G401 (cell line): ENCODE results near the gene GABRA5. TPM values are rescaled to one million over a fixed set of nuclear protein-coding genes. Genes with fewer than 3 reads are reported as not detected.
"Not testable (repeated sequence)": the region's sequence is repeated elsewhere in the genome, so short reads cannot be mapped to it uniquely, and the experiment has no call there.

Experiments used
- DNase-seq: peaks from one replicate; pipeline ENCODE4 v3.0.0-alpha.2; 2015; ENCODE audit warnings: low spot score
- in situ Hi-C: cut with HindIII; loops from 2 replicates; pipeline ENCODE4 v1.10.0; 2016; ENCODE audit warnings: low sequenced_read_pairs, mixed read lengths
- total RNA-seq: library from RNA; depleted of rRNA; stranded (reverse); fragments of >200 nt; shearing (Covaris generic); gene quantifications from 2 replicates; pipeline ENCODE4 v1.2.3, GENCODE V29; 2014; rRNA removed

The GABRA5 gene
- total RNA-seq = 159 and 239 TPM in 2 replicates

- DNase-seq = peak; percentile 25
- in situ Hi-C loops = no loop called here
These were observed at the start of gene GABRA5 for GRCh38 chr15:26866298-26867199. GABRA5 (plus strand) TSS chr15:26867062; CDS start chr15:26869249, 2,187 bp downstream.

DNA sequence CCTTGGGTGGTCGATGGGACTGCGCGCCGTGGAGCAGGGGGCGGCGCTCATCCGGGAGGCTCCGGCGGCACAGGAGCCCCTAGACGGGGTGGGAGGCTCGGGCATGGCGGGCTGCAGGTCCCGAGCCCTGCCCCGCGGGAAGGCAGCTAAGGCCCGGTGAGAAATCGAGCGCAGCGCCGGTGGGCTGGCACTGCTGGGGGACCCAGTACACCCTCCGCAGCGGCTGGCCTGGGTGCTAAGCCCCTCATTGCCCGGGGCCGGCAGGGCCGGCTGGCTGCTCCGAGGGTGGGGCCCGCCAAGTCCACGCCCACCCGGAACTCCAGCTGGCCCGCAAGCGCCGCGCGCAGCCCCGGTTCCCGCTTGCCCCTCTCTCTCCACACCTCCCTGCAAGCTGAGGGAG lies 35.7 kb upstream of the GABRA5 start:
- in situ Hi-C loops, DNase-seq: not testable (repeated sequence)

DNA sequence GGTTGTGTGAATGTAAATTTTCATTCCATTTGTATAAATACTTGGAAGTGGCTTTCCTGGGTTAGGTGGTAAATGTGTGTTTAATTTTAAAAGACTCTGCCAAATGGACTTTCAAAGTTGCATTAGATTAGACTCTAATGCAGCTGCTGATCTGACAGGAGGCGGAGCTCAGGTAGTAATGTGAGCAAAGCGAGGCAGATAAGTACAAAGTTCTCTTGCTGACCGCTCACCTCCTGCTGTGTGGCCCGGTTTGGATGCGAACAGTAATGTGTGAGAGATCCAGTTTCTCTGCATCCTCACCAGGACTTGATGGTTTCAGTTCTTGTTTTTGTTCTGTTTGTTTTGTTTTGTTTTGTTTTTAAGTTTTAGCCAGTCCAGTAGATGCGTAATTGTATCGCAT lies 34.9 kb upstream of the GABRA5 start:
- no peak for DNase-seq
- in situ Hi-C loops = no loop called here

DNA sequence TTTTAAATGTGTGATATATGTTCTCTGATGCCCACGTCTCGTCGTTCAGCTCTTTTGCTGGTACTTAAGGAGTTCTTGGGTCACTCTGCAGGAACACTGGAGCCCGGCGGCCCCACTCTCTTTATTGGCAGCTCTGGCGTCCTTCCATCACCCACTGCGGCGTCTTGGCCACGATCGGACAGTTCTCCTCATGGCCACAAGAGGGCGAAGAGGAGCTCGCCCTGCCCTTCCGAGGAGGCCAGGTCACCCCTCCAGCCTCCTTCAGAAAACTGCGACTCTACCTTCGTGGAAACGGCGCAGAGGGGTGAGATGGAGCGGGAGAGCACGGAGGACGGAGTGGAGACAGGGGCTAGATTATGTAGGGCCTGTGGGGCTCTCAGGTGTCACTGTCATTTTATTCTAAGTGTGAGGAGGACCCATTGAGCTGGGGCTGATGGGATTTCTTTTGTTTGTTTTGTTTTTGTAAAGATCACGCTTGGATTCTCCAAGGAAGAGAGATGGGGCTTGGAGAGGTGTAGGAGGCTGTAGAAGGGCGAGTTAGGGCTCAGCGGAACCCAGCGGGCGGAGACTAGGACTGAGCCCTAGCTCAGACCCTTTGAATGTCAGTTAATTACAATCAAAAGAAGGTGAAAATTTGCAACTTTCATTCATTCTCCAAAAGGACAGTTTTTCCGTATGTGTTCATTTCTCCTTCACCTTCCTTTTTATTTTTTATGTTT lies 28.0 kb upstream of the GABRA5 start:
- DNase-seq = no peak
- in situ Hi-C loops = no loop called here

DNA sequence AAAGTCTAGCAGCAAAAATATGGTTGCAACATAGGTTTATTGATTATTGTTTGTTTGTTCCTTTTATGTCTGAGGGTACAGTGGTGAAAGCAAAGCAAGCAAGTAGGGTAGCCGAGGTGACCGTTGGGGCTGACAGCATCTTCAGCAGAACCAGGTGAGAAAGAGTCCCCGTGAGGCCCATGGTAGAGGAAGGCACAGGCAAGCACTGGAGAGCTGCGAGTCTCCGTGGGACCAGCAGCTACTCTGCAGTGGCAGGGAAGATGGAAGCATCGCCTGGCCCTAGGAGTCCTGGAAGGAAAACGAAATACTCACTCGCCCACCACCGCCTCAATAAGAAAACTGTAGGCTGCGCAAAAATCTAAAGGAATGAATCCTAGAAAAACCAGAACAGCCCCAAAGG lies 25.3 kb upstream of the GABRA5 start:
- in situ Hi-C loops = no loop called here
- no peak for DNase-seq

DNA sequence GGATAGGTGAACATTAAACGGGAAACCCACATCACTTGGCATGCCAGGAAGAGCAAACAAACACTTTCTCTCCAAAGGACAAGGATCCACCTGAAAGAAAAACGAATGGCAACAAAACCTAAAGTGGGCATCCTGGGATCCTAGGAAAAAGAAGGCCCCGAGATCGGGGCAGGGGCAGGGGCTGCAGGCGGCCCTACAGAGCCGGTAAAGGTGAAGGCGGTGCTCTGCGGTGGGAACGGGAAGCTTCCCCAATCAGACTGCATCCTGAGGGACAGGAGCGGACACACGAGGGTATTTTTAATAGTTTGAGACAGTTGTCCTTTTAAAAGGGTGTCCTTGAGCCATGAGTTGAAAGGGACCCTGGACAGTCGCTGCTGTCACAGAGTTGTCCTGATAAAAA lies 24.9 kb upstream of the GABRA5 start:
- in situ Hi-C loops = no loop called here
- DNase-seq = no peak

GRCh38 chr15:26842391-26842790 lies 24.5 kb upstream of the GABRA5 start:
- in situ Hi-C loops = no loop called here
- DNase-seq = no peak

GRCh38 chr15:26844901-26845300 lies 22.0 kb upstream of the GABRA5 start:
- in situ Hi-C loops = no loop called here
- no peak for DNase-seq

DNA sequence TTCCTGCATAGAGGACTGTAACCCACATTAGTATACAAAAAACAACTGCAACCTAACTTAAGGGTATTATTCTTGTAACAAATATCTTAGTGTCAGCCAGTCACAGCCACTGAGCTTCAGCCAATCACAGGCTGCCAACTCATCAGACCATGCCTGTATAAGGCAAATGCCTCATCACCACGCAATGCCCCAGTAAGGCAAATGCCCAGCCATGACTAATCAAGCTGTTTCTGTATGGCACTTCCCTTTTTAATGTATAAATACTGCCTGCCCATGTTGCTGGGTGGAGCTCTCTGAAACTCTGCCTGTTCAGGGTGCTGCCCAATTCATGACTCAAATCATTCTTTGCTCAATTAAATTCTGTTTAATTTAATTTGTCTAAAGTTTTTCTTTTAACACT lies 18.4 kb upstream of the GABRA5 start:
- in situ Hi-C loops = no loop called here

GRCh38 chr15:26850161-26850560 lies 16.7 kb upstream of the GABRA5 start:
- no peak for DNase-seq
- in situ Hi-C loops = no loop called here

More for the DNA sequence above, 18.4 kb upstream of the GABRA5 start:
- no peak for DNase-seq

DNA sequence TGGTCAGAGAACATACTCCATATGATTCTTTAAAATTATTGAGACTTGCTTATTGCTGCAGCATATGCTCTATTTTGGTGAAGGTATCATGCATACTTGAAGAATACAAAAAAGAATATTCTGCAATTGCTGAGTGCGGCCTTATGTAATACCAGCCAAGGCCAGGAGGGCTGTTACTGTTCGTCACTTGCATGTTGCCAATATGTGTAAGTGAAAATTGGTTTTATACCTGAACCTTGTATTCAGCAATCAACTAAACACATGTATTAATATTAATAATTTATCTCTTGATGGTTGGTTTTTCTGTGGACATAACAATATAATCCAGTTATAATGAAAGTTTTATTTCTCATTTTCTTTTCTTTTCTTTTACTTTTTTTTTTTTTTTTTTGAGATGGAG lies 13.9 kb upstream of the GABRA5 start:
- in situ Hi-C loops = no loop called here
- DNase-seq = no peak

DNA sequence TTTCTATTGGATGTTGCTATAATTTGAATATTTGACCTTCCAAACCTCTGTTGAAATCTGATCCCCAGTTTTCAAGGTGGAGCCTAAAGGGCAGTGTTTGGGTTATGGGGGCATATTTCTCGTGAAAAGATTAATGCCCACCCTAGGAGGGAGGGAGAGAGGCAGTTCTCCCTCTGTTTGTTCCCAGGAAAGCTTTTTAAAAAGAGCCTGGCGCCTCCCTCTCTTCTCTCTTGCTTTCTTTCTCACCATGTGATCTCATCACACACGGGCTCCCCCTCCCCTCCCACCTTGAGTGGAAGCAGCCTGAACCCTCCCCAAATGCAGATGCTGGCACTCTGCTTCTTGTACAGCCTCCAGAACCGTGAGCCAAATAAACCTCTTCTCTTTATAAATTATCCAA lies 12.4 kb upstream of the GABRA5 start:
- DNase-seq = no peak
- in situ Hi-C loops = no loop called here

- in situ Hi-C loops = no loop called here
- DNase-seq = peak; percentile 82
These were observed 2.1 kb upstream of the GABRA5 start for GRCh38 chr15:26864664-26865191.

GRCh38 chr15:26867200-26868007 lies 542 bp downstream of the GABRA5 start:
- in situ Hi-C loops = no loop called here
- DNase-seq = no peak

DNA sequence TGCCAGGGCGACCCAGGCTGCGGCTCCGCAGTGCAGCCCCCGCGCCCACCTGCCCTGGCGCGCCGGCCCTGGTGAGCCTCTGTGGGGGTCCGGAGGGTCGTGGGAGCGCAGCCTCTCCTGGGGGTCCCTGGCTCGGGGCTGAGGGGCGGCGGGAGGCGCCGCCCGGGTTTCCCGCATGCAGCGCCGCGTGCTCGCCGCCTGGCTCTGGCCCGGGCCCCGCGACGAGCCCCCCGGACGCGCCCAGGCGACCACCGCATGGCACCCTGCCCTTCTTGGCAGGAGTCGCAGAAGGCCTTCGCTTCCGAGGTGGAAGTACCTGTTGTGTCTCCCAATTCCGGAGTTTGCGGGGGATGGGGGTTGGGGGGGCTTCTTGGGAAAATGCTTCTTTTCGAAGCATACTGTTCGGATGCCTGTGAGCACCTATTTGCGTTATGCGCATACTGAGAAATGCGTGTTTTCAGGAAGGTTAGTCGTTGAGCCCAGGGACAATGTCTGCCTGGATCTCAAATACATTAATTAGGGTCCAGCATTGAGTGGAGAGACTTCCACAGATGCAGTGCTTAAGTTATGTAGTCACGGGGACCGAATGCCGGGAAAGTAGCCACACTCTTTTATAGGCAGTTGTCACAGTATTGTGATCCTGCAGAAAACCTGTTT lies 1.3 kb downstream of the GABRA5 start:
- in situ Hi-C loops = no loop called here
- DNase-seq = no peak

DNA sequence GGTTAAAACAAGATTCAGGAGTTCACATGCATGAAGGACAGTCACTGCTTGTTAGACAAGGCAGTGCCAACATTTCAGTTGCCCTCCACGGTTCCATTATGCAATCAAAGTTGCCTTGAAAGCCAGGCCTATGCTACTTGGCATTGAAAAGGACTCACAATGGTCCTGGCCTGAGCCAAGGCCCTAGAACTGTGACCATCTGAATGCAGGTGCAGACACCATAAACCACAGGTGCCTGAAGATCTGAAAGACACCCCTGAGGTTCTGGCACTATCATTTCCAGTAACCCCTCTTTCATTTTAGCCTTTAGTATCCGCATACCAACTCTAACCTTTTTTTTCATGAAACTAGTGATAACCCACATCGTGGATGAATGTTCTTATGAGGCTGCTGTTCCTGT lies 2.8 kb downstream of the GABRA5 start:
- no peak for DNase-seq
- in situ Hi-C loops = no loop called here

DNA sequence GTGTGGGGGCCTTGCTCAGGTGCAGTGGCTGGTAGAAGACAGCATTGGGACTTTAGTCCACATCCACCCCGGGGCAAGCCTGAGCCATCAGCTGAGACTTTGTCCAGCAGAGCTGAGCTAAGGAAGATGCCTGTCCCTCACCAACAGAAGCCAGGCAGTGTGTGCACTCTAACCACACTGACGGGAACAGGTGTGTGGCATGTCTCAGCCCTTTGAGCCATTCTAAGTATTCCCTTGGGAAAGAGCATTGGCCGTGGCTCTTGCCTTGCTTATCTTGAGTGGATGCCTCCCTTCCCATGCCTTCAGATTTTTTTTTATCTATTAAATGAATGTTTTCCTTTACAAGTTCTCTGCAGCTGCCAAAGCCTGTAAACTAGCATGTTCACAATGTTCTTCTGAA lies 3.5 kb downstream of the GABRA5 start:
- DNase-seq = no peak
- in situ Hi-C loops = no loop called here

DNA sequence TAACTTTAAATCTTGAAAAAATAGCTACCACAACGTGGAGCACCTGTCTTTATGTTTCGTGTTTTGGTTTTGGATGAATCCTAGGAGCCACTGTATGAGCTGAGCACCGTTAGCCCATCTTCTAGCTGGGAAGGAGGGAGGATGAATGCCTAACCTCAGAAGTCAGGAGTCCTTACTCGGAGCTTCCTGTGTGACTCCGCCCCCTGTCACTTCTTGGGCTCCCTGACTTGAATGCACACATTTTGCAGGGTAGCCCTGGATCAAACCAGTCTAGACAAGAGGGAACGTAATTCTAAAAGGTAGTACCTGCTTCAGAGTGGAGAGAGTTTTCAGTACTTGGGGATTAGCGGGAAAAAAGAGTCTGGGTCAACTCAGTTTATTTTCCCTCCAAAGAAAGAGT lies 5.3 kb downstream of the GABRA5 start:
- no peak for DNase-seq
- in situ Hi-C loops = no loop called here

GRCh38 chr15:26873846-26874245 lies 7.0 kb downstream of the GABRA5 start:
- no peak for DNase-seq
- in situ Hi-C loops = no loop called here
